PC-3 (cell line): Measurements from ENCODE around the gene NHLH2.

Source experiments
- EZH2 ChIP-seq: fragments of 300-600 bp; sonication (generic); IDR thresholded peaks from one replicate; pipeline ENCODE4 v1.6.1; 2017; ENCODE audit warnings: antibody characterized with exemption, mild to moderate bottlenecking, low read length; ENCODE audit not compliant: unreplicated experiment
- EZH2phosphoT487 ChIP-seq: fragments of 300-600 bp; sonication (generic); IDR thresholded peaks from 2 replicates; pipeline ENCODE4 v1.6.1; 2018; ENCODE audit warnings: mild to moderate bottlenecking, antibody characterized with exemption, low read length, borderline replicate concordance

DNA sequence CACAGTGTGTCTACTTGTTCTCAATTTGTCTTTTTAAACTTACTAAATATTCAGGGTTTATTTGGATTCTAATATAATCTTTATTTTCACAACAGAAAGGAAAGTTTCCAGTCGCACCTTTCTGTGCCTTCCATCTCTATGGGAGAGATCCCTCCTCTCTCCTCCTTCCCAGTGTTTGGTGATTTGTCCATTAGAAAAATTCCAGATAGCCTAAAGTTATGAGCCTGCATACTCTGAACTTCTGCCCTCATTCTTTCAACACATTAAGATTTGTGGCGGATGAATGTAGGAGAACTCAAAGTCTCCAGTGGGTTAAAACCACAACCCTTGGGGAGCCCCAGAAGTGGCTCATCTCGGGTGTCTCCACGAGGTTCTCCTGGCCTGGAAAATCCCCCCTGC, 3.6 kb downstream of the NHLH2 start:
- TF ChIP-seq EZH2, result no peak
- no peak for TF ChIP-seq EZH2phosphoT487
